HEK293 (cell line): Measurements from ENCODE around the gene SUOX.

Source experiments
- CTCF ChIA-PET: fragments of 350-600 bp; formaldehyde crosslinking; extraction: SDS; loops from one replicate; lab custom pipeline; 2021; ENCODE audit warnings: antibody characterized with exemption; lab: Yijun Ruan, JAX
- POLR2A ChIA-PET: fragments of 300-600 bp; formaldehyde crosslinking; extraction: SDS; loops from one replicate; lab custom pipeline; 2020; ENCODE audit warnings: antibody characterized with exemption, inconsistent platforms; lab: Yijun Ruan, JAX
- H3K27ac ChIP-seq: fragments of 200-500 bp; sonication (Bioruptor generic); 2 replicates; pipeline ENCODE4 v1.5.1; 2014; ENCODE audit warnings: low read depth, low read length, control low read depth, inconsistent platforms; ENCODE audit errors: extremely low read depth
- H3K36me3 ChIP-seq, 2 experiments: fragments of 200-500 bp in 1 of 2; sonication (Bioruptor generic) in 1 of 2; 1 replicate in 1 of 2; 2 replicates in 1 of 2; pipeline ENCODE4 v1.5.1; 2014 to 2017; ENCODE audit warnings: inconsistent platforms in 2 of 2, low read length in 2 of 2; ENCODE audit not compliant: control insufficient read depth in 2 of 2, insufficient read depth in 1 of 2
- H3K4me1 ChIP-seq: fragments of 200-500 bp; sonication (Bioruptor generic); 2 replicates; pipeline ENCODE4 v1.5.1; 2014; ENCODE audit warnings: mild to moderate bottlenecking, low read length, inconsistent platforms; ENCODE audit not compliant: control insufficient read depth, insufficient read depth
- H3K4me3 ChIP-seq: 2 replicates; pipeline ENCODE4 v1.5.1; 2011; ENCODE audit warnings: low read depth, mild to moderate bottlenecking, control low read depth, low read length, moderate library complexity
- H3K9me3 ChIP-seq: fragments of 200-500 bp; sonication (Bioruptor generic); 2 replicates; pipeline ENCODE4 v1.5.1; 2014; ENCODE audit warnings: low read depth, low read length, inconsistent platforms; ENCODE audit not compliant: control insufficient read depth, insufficient read depth
- EGR2 ChIP-seq: fragments of 450-650 bp; formaldehyde crosslinking; IDR thresholded peaks from 2 replicates; pipeline ENCODE4 v1.5.1; 2016; ENCODE audit warnings: low read depth, missing biosample characterization, missing genetic modification characterization
- HOXA7 ChIP-seq: sonication (generic); formaldehyde crosslinking; IDR thresholded peaks from 2 replicates; pipeline ENCODE4 v1.8.1; 2022; ENCODE audit warnings: missing genetic modification reagents, borderline replicate concordance
- MYNN ChIP-seq: fragments of 450-650 bp; formaldehyde crosslinking; IDR thresholded peaks from 2 replicates; pipeline ENCODE4 v1.5.1; 2016; ENCODE audit warnings: missing biosample characterization, missing genetic modification characterization, borderline replicate concordance
- YY2 ChIP-seq: fragments of 450-650 bp; formaldehyde crosslinking; IDR thresholded peaks from 2 replicates; pipeline ENCODE4 v1.5.1; 2016; ENCODE audit warnings: missing biosample characterization, missing genetic modification characterization
- ZBTB26 ChIP-seq: fragments of 450-650 bp; formaldehyde crosslinking; optimal IDR thresholded peaks from 2 replicates; pipeline ENCODE3; 2016; ENCODE audit warnings: missing biosample characterization, mild to moderate bottlenecking, missing genetic modification characterization
- ZFP37 ChIP-seq: fragments of 450-650 bp; formaldehyde crosslinking; IDR thresholded peaks from 2 replicates; pipeline ENCODE4 v1.5.1; 2016; ENCODE audit warnings: missing biosample characterization, missing genetic modification characterization
- ZFP41 ChIP-seq: fragments of 450-650 bp; formaldehyde crosslinking; IDR thresholded peaks from 2 replicates; pipeline ENCODE4 v1.5.1; 2016; ENCODE audit warnings: missing biosample characterization, missing genetic modification characterization, borderline replicate concordance
- ZNF169 ChIP-seq: fragments of 450-650 bp; formaldehyde crosslinking; IDR thresholded peaks from 2 replicates; pipeline ENCODE4 v1.5.1; 2016; ENCODE audit warnings: missing biosample characterization, missing genetic modification characterization
- ZNF223 ChIP-seq: fragments of 450-650 bp; formaldehyde crosslinking; IDR thresholded peaks from 2 replicates; pipeline ENCODE4 v1.5.1; 2016; ENCODE audit warnings: missing biosample characterization, missing genetic modification characterization
- ZNF362 ChIP-seq: fragments of 450-650 bp; formaldehyde crosslinking; IDR thresholded peaks from 2 replicates; pipeline ENCODE4 v1.5.1; 2016; ENCODE audit warnings: missing biosample characterization, missing genetic modification characterization
- ZNF423 ChIP-seq: fragments of 450-650 bp; formaldehyde crosslinking; IDR thresholded peaks from 2 replicates; pipeline ENCODE4 v1.5.1; 2016; ENCODE audit warnings: missing biosample characterization, missing genetic modification characterization
- ZNF501 ChIP-seq: fragments of 450-650 bp; formaldehyde crosslinking; IDR thresholded peaks from 2 replicates; pipeline ENCODE4 v1.5.1; 2016; ENCODE audit warnings: missing biosample characterization, missing genetic modification characterization
- ZNF548 ChIP-seq: fragments of 450-650 bp; formaldehyde crosslinking; IDR thresholded peaks from 2 replicates; pipeline ENCODE4 v1.5.1; 2016; ENCODE audit warnings: missing biosample characterization, missing genetic modification characterization
- ZNF560 ChIP-seq: fragments of 450-650 bp; formaldehyde crosslinking; IDR thresholded peaks from 2 replicates; pipeline ENCODE4 v1.5.1; 2017; ENCODE audit warnings: missing biosample characterization, missing genetic modification characterization, borderline replicate concordance
- ZNF837 ChIP-seq: fragments of 450-650 bp; formaldehyde crosslinking; IDR thresholded peaks from 2 replicates; pipeline ENCODE4 v1.5.1; 2016; ENCODE audit warnings: missing biosample characterization, missing genetic modification characterization
- TF ChIP-seq, protein P1 (sequence below): fragments of 450-650 bp; formaldehyde crosslinking; IDR thresholded peaks from 2 replicates; pipeline ENCODE4 v1.5.1; 2016; ENCODE audit warnings: missing biosample characterization, missing genetic modification characterization
- TF ChIP-seq, protein P2 (sequence below): fragments of 450-650 bp; formaldehyde crosslinking; IDR thresholded peaks from 2 replicates; pipeline ENCODE4 v1.5.1; 2016; ENCODE audit warnings: missing biosample characterization, missing genetic modification characterization
- TF ChIP-seq, protein P3 (sequence below): fragments of 450-650 bp; formaldehyde crosslinking; IDR thresholded peaks from 2 replicates; pipeline ENCODE4 v1.5.1; 2016; ENCODE audit warnings: missing biosample characterization, missing genetic modification characterization
- TF ChIP-seq, protein P4 (sequence below): fragments of 450-650 bp; formaldehyde crosslinking; IDR thresholded peaks from 2 replicates; pipeline ENCODE4 v1.5.1; 2016; ENCODE audit warnings: missing biosample characterization, missing genetic modification characterization, borderline replicate concordance
- TF ChIP-seq, protein P5 (sequence below): fragments of 450-650 bp; formaldehyde crosslinking; IDR thresholded peaks from 2 replicates; pipeline ENCODE4; 2016; ENCODE audit warnings: missing biosample characterization, missing genetic modification characterization

SUOX gene

DNA sequence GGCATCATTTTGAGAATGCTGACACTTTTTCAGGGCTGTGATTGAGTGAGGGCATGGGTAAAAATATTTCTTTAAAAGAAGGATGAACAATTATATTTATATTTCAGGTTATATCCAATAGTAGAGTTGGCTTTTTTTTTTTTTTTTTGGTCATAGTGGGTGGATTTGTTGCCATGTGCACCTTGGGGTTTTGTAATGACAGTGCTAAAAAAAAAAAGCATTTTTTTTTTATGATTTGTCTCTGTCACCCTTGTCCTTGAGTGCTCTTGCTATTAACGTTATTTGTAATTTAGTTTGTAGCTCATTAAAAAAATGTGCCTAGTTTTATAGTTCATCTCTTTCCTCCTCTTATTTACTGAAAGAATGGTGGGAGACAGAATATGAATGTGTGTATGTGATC is 24.6 kb upstream of the SUOX start:
- Histone ChIP-seq H3K4me3 (peak overlapping the region; percentile 42), H3K9me3 (no peaks in the 10 kb centered on the region), H3K36me3 (peaks cover 10 to 67% of the 10 kb centered on the region in 2 experiments), H3K4me1 (peaks cover 4% of the 10 kb centered on the region; the same call in 1 of the 2 replicates), H3K27ac (no peak overlapping the region; the same call in 1 of the 2 replicates)
- ChIA-PET POLR2A (no interaction called here), CTCF (interaction anchor here (0.6 to 0.8 kb wide), 3 partner anchors 23 to 253 kb away, joined by 3 read pairs; no protein-coding TSS in a partner anchor)
- TF ChIP-seq ZNF362 = 0 out of 2 replicates have a peak, but pooled peaks have one; percentile 16
- no peak for TF ChIP-seq ZBTB26

DNA sequence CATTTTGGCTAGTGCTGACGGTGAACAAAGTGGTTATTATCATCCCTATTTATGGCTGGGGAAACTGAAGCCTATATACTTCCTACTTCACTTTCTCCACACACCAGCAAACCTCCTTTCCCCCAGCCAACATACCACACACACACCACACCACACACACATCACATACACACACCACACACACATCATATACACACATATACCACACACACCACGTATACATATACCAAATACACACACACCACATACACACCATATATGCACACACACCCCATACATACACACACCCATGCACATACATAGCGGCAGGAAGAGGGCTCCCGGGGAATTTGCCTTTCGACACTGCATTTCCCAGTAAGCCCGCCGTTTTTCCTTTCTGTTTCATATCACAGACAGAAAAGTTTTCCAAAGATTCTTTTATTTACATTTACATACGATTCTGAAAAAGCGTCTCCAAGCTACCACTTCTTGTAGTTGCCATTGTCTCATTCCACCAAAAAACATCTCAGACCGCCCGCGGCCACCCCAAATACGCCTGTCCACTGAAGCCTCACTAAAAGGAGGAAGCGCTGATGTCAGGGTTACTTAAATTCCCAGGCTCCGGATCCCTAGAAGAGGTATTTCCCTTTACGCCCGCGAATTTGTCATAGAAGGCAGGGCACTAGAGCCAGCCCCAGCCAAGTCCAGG is 24.0 kb upstream of the SUOX start:
- CTCF ChIA-PET = interaction anchor here (0.6 to 3.0 kb wide), 10 partner anchors 17 to 254 kb away, joined by 3 to 30 read pairs (median 4); partner anchors contain the start of gene SUOX
- POLR2A ChIA-PET = interaction anchor here (0.6 to 2.6 kb wide), 32 partner anchors 12 to 1612 kb away, joined by 3 to 66 read pairs (median 8); partner anchors contain the start of genes CD63, DNAJC14, NACA and ORMDL2
- peaks cover 4% of the 10 kb centered on the region; the same call in 1 of the 2 replicates for H3K4me1 ChIP-seq
- peak overlapping the region; percentile 42 for H3K4me3 ChIP-seq
- H3K9me3 ChIP-seq = no peaks in the 10 kb centered on the region
- H3K36me3 ChIP-seq = peaks cover 10 to 68% of the 10 kb centered on the region in 2 experiments
- peak overlapping the region; percentile 43 for H3K27ac ChIP-seq
- TF ChIP-seq, protein P1, sequence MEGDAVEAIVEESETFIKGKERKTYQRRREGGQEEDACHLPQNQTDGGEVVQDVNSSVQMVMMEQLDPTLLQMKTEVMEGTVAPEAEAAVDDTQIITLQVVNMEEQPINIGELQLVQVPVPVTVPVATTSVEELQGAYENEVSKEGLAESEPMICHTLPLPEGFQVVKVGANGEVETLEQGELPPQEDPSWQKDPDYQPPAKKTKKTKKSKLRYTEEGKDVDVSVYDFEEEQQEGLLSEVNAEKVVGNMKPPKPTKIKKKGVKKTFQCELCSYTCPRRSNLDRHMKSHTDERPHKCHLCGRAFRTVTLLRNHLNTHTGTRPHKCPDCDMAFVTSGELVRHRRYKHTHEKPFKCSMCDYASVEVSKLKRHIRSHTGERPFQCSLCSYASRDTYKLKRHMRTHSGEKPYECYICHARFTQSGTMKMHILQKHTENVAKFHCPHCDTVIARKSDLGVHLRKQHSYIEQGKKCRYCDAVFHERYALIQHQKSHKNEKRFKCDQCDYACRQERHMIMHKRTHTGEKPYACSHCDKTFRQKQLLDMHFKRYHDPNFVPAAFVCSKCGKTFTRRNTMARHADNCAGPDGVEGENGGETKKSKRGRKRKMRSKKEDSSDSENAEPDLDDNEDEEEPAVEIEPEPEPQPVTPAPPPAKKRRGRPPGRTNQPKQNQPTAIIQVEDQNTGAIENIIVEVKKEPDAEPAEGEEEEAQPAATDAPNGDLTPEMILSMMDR (tag by site-specific recombination) = no peak
- TF ChIP-seq, protein P2, sequence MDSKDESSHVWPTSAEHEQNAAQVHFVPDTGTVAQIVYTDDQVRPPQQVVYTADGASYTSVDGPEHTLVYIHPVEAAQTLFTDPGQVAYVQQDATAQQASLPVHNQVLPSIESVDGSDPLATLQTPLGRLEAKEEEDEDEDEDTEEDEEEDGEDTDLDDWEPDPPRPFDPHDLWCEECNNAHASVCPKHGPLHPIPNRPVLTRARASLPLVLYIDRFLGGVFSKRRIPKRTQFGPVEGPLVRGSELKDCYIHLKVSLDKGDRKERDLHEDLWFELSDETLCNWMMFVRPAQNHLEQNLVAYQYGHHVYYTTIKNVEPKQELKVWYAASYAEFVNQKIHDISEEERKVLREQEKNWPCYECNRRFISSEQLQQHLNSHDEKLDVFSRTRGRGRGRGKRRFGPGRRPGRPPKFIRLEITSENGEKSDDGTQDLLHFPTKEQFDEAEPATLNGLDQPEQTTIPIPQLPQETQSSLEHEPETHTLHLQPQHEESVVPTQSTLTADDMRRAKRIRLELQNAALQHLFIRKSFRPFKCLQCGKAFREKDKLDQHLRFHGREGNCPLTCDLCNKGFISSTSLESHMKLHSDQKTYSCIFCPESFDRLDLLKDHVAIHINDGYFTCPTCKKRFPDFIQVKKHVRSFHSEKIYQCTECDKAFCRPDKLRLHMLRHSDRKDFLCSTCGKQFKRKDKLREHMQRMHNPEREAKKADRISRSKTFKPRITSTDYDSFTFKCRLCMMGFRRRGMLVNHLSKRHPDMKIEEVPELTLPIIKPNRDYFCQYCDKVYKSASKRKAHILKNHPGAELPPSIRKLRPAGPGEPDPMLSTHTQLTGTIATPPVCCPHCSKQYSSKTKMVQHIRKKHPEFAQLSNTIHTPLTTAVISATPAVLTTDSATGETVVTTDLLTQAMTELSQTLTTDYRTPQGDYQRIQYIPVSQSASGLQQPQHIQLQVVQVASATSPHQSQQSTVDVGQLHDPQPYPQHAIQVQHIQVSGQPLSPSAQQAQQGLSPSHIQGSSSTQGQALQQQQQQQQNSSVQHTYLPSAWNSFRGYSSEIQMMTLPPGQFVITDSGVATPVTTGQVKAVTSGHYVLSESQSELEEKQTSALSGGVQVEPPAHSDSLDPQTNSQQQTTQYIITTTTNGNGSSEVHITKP (tag by site-specific recombination) = peak; percentile 52; the same call in 1 of the 2 replicates
- TF ChIP-seq ZNF501 (peak; percentile 78), ZFP37 (peak; percentile 80; the same call in 1 of the 2 replicates), ZNF837 (no peak), ZNF169 (tag by site-specific recombination) (0 out of 2 replicates have a peak, but pooled peaks have one; percentile 50), ZNF223 (0 out of 2 replicates have a peak, but pooled peaks have one; percentile 24), YY2 (tag by site-specific recombination) (peak; percentile 49; the same call in 1 of the 2 replicates), HOXA7 (CRISPR knock-in tag) (no peak), ZNF548 (tag by site-specific recombination) (no peak), MYNN (tag by site-specific recombination) (peak; percentile 82), ZNF560 (no peak), ZNF423 (tag by site-specific recombination) (no peak), EGR2 (tag by site-specific recombination) (no peak), ZFP41 (tag by site-specific recombination) (no peak)
- TF ChIP-seq, protein P3, sequence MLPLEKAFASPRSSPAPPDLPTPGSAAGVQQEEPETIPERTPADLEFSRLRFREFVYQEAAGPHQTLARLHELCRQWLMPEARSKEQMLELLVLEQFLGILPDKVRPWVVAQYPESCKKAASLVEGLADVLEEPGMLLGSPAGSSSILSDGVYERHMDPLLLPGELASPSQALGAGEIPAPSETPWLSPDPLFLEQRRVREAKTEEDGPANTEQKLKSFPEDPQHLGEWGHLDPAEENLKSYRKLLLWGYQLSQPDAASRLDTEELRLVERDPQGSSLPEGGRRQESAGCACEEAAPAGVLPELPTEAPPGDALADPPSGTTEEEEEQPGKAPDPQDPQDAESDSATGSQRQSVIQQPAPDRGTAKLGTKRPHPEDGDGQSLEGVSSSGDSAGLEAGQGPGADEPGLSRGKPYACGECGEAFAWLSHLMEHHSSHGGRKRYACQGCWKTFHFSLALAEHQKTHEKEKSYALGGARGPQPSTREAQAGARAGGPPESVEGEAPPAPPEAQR (tag by site-specific recombination) = no peak; the same call in 1 of the 2 replicates
- TF ChIP-seq, protein P4, sequence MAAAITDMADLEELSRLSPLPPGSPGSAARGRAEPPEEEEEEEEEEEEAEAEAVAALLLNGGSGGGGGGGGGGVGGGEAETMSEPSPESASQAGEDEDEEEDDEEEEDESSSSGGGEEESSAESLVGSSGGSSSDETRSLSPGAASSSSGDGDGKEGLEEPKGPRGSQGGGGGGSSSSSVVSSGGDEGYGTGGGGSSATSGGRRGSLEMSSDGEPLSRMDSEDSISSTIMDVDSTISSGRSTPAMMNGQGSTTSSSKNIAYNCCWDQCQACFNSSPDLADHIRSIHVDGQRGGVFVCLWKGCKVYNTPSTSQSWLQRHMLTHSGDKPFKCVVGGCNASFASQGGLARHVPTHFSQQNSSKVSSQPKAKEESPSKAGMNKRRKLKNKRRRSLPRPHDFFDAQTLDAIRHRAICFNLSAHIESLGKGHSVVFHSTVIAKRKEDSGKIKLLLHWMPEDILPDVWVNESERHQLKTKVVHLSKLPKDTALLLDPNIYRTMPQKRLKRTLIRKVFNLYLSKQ (tag by site-specific recombination) = no peak
- TF ChIP-seq, protein P5, sequence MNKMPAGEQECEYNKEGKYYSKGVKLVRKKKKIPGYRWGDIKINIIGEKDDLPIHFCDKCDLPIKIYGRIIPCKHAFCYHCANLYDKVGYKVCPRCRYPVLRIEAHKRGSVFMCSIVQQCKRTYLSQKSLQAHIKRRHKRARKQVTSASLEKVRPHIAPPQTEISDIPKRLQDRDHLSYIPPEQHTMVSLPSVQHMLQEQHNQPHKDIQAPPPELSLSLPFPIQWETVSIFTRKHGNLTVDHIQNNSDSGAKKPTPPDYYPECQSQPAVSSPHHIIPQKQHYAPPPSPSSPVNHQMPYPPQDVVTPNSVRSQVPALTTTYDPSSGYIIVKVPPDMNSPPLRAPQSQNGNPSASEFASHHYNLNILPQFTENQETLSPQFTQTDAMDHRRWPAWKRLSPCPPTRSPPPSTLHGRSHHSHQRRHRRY = no peak
